Bronchial smooth muscle cell (primary cell): Measurements from ENCODE around the gene EVA1A. TPM values are rescaled to one million over a fixed set of nuclear protein-coding genes. Genes with fewer than 3 reads are reported as not detected.

Source experiments
- total RNA-seq: library from RNA; depleted of rRNA; stranded (reverse); fragments of >200 nt; gene quantifications from 2 replicates; pipeline ENCODE4 v1.2.1, GENCODE V29; 2014

The EVA1A gene
- 5.8 and 19.2 TPM in 2 replicates for total RNA-seq

GRCh38 chr2:75560768-75561565, at the start of gene EVA1A:
EVA1A (minus strand) TSS chr2:75560939; CDS start chr2:75518140, 42,799 bp downstream.

Other genes starting within 250 kb of the EVA1A start
- 22.4 and 27.0 TPM in 2 replicates for gene MRPL19, start 85.8 kb upstream of the EVA1A start, total RNA-seq
- gene GCFC2, start 150.0 kb upstream of the EVA1A start, total RNA-seq, result 3.6 and 6.8 TPM in 2 replicates